GM19395 (cell line): ENCODE measurements around the gene RSU1.
"Not testable (repeated sequence)": the region's sequence is repeated elsewhere in the genome, so short reads cannot be mapped to it uniquely, and the experiment has no call there.

Experiments used
- ATAC-seq: cut with Tn5 transposase; IDR thresholded peaks from one replicate; pipeline ENCODE4 v1.9.1; 2021; ENCODE audit warnings: mild to moderate bottlenecking, moderate library complexity; ENCODE audit not compliant: unreplicated experiment

The RSU1 gene

DNA sequence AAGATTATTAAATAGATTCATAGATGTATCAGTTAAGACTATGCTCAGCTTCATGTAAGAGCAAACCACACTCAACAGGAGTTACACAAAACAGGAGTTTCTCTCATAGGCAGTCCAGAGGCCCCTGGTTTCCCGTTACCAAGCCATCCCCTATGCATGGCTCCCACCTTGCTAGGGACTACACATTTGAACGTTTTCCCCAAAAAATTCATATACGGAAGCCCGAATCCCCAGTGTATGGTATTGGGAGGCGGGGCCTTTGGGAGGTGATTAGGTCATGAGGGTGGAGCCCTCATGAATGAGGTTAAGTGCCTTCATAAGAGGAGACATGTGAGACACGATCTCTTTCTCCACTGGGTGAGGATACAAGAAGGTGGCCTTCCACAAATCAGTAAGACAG lies 29.1 kb downstream of the RSU1 start:
- ATAC-seq: peak; percentile 60

DNA sequence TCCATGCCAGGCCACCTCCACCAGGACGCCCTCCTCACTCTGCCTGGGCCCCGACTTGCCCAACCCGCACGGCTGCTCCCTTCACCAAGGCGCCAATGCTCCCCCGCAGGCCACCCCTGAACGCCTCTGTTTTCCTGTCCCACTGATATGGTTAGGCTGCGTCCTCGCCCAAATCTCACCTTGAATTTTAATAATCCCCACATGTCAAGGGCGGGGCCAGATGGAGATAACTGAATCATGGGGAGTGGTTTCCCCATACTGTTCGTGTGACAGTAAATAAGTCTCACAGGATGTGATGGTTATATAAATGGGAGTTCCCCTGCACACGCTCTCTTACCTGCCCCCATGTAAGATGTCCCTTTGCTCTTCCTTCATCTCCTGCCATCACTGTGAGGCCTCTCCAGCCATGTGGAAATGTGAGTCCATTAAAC lies 29.8 kb downstream of the RSU1 start:
- ATAC-seq: peak; percentile 73

DNA sequence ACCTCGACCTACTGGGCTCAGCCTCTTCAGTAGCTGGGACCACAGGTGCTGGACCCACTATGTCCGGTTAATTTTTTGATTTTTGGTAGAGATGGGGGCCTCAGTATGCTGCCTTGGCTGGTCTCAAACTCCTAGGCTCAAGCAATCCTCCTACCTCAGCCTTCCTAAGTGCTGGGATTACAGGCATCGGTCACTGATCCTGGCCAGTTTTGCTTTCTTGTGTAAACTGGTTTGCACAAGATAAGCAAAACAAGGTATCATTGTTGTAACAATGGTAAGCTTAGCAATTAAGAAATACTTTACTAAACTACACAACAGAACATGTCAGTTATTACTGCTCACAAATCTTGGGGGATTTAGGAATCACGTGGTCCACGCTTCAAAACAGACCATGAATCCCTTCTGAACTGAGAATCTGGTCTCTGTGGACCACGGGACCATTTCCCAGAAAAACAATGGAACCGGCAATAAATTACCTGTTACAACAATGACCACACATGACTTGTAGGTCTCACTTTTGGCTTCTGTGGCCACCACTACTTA lies 36.8 kb downstream of the RSU1 start:
- no peak for ATAC-seq

DNA sequence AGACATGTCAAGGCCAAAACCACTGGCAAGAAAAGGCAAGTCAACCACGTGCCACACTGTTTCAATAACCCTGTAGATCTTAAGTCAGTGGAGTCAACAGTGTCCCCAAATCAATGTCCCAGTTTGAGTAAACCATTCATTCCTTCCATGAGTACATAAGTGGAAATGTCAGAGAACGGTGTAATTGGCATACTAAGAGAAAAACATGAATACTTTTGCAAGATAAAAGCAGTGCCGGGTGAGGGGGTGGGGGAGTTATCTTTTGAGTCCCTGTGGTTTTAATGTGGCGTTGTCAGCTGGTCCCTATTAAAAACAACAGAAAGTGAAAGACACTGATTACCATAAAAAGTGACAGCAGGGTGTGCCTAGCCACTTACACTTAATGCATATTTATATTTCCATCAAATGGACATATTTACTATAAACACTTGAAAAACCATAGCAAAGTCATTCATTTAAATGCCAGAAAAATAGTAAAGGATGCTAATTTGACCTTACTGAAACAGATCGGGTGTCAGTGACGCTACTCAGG lies 37.8 kb downstream of the RSU1 start:
- ATAC-seq: peak; percentile 80

DNA sequence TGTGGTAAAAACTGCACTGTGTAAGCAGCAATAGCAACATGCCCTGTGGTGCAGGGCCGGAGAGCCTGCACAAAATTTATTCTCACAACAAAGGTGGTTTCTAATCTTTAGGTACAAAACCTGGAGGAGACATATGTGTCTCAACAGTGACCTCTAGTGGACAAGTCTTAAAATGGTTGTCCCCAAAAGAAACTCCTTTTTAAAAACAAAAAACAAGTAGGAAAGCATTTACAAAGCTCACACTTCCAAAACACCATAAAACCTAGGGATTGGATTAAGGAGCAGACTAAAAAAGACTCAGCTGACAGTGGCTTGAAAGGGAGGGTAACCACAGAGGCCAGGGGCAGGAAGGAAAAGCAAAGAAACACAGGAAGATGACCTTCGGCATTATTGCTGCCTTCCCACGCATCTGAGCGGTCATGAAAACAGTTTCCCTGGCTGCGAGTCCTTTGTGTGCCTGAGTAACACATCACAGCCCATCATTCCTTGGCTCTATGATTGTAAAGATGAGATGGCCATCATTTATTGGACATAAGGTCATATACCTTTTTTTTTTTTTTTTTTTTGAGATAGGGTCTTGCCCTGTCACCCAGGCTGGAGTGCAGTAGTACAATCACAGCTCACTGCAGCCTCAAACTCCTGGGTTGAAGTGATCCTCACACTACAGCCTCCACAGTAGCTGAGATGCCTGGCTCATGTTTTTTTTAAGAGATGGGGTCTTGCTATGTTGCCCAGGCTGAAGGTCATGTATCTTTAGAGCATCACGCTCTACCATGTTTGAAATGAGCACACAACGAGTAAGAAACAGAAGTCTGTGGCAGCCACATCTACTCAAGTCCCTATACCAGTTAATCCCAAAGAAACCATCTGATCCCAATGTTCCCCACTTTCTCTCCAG lies 39.5 kb downstream of the RSU1 start:
- ATAC-seq: peak; percentile 69

DNA sequence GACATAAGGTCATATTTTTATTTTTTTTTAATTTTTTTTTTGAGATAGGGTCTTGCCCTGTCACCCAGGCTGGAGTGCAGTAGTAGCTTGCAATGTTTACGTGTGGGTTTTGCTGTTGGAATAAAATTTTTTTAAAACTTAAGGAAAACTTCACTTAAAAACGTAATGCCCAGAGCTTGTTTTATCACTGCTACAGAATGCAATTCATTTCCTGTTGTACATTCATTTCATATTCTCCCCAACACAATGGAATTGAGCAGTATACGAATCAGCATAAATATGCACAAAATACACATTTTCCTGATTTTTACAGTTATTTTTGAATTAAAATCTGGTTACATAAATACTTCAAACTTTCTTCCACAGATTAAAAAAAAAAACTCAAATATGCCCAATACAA lies 40.3 kb downstream of the RSU1 start:
- ATAC-seq: no peak

DNA sequence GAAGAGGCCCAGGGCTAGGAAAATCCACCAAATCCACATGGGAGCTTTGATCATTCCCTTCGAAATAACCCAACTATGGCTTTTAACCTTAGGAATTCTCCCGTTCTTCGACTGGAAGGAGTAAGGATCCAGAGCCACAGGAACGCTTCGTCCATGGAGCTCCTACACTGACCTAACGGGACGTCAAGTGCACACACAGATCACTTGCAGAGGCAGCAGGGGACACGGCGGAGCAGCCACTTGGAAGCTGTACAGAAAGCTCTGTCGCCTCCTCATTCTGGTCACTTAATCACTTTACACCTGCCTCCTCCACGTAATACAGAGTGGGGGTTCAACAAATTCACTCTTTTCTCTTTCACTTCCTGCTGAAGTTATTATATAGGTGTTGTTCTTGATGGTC lies 43.9 kb downstream of the RSU1 start:
- ATAC-seq: no peak

DNA sequence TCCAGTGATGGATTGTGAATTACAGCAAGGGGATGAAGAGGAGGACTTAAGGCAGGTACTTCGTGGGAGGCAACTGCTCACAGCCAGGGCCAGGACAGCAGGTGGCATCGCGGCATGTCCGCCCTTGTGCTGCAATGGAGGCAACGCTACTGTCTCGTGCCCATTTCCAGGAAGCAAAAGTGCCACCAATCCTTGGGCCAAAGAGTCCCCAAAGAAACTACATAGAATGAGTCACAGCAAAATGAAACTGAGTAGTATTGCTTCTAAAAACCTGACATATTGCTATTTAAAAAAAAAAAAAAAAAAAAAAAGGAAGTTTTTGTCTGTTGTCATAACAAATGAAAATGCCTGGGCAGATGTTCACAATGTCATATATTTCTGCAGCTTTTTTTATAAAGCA lies 46.6 kb downstream of the RSU1 start:
- peak; percentile 72 for ATAC-seq

DNA sequence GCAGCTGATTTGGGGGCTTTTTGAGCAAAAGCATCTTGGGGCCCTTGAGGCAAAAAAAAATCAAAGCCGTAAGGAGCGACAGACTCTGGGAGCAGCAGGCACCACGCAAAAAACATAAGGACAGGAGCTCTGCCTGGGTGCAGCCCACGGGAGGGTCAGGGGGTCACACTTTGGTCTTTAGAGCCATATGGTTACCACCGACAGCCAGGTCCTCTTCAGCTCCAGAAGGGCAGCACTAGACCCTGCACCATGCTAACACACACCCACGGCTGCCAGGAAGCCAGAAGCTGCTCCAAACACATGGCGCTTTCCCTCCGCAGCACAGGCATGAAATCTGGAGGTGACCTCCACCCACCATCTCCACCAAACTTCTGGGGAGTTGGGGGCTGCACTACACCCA lies 47.1 kb downstream of the RSU1 start:
- no peak for ATAC-seq

DNA sequence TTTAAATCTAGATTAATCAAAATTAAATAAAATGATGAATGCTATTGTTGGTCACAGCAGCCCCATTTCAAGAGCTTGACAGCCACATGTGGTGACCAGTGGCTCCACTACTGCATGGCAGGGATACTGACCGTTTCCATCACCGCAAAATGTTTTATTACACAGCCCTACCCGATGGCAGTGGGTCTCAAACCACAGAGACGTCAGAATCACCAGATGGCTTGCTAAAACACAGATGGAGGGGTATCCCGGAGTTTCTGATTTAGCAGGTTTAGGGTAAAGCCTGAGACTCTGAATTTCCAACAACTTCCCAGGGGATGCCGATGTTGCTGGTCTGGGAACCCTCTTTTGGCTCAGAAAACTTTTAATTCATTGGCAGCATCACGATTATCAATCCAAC lies 47.9 kb downstream of the RSU1 start:
- no peak for ATAC-seq

DNA sequence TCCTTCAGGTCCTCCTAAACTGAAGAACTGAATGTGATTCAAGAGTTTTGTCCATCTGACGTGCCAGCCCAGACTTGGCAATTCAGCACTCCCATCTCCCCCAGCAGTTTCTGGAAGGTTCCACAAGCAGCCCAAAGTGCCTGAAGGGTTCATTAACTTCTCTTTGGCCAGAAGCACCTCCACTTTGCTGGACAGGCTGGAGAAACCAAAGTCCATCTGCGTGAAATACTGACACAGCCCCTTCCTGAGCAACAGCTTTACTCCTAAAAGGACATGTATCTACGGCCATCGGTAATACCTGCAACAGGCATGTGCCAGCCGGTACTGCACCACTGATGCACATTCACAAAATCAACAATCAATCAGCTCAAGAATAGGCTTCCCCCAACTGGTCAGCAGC lies 48.5 kb downstream of the RSU1 start:
- no peak for ATAC-seq

DNA sequence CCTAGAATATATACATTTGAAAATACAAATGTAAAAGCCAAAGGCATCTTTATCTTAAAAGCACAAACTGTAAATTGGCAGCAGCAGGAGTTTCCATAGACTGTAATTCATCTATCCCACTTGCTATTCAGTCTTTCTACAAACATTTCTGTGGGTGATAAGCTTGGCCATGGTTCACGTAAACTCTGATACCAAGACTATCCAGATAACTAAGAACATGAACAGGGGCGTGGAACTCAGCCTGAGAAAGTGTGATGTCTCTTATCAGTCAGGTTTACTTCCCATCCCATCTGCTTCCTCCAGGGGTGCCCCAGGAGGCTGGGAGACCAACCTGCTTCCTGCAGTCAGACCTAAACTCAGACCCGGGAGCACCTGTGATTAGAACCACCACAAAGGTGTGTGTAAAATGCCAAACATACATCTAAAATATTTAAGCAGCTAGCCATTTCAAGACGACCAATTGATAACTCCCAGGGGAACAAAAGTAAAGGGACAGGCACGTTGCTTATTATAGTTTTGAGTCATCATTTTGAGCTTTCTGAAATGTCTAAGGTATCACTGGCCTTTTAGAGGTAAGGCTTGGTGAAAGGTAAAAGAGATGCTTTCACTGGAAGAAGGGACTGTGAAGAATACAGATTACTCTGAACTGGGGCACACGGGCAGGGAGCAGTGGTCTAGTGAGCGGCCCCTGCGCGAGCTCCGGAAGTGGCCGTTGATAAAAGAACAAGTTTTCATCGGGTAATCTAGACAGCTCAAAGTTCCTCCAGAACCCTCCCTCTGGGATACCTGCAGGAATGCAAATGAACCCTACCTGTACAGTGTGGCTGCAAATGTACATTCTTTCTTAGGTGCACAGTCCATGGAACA lies 51.5 kb downstream of the RSU1 start:
- peak; percentile 70 for ATAC-seq

DNA sequence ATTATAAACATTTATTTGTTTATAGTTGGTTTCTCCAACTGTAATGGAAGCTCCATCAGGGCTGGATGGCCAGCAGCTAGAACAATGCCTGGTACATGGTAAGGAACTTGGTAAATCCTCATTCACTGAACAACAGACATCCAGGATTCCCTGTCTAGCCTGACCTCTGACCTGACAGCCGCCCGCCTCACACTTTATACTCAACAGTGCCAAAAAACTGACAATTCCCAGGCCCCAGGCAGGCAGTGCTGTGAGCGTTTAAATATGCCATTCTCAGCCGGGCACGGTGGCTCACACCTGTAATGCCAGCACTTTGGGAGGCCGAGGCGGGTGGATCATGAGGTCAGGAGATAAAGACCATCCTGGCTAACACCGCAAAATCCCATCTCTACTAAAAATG lies 55.9 kb downstream of the RSU1 start:
- ATAC-seq: no peak

DNA sequence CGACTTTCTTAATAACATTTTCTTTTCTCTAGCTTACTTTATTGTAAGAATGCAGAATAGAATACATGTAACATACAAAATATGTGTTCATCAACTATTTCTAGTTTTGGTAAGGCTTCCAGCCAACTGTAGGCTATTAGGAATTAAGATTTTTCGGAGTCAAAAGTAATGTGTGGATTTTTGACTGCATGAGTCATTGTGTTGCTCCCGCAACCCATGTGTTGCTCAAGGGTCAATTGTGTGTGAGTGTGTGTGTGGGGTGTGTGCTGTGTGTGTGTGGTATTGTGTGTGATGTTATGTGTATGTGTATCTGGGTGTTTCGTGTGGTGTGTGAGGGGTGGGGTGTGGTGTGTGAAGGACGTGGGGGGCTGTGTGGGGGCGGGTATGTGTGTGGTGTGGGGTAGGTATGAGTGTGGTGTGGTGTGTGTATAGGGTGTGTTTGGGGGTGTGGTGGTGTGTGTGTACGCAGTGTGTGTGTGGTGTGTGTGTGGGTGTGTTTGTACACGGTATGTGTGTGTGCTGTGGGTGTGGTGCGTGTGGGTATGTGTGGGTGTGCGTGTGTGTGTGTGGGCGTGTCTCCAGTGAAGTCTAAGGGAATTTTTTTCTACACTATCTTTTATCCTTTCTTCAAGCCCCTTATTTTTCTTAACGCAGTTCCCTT lies 60.5 kb downstream of the RSU1 start:
- no peak for ATAC-seq

DNA sequence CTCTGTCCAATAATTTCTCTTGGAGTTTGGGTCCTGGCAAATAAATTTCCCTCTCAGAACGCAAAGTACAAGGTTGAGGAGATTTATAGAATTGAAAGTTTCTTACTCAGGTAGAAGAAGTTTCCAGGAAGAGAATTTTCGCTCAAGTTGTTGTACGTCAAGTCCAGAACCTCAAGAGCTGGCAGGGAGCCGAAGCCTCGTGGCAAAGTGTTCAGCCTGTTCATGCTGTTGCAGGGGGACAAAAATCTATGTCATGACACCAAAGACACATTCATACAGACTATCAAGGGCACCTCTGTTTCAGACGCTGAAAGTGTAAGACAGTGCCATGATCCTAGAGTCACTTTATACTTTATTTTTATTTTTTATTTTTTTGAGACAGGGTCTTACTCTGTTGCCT lies 62.5 kb downstream of the RSU1 start:
- ATAC-seq: no peak

DNA sequence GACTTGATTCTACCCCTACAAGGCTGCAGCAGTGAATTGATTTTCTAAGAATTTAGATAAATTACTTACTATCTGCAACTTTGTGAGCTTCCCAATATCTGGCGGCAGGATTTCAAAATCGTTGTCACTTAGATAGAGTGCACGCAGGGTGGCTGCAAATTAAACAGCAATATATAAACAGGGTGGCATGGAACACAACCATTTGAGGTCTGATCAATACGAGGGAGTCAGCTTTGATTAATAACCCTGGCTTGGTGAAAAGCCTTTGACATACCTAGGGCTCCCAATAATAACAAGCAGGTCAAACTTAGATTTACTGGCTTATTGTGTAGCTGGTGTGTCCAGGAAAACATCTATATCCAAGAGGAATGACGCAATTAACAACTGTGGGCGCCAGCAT lies 64.4 kb downstream of the RSU1 start:
- not testable (repeated sequence) for ATAC-seq

DNA sequence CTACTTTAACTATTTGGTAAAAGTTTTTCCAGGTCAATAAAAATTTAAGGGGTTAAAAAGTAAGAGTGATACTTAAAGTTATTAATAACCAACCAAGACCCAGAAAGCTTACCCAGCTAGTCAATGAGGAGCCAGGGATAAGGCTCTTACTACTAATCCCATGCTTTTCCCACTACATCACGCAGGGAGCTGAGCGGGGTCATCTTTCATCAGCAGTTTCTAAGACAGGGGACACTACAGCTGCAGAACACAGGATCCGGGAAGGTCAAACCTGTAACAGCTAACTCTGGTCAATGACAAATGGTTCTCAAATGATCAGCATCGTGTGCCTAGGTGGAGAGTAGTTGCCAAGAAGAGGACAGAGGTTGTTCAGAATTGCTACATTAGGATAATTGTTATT lies 65.1 kb downstream of the RSU1 start:
- ATAC-seq: no peak

DNA sequence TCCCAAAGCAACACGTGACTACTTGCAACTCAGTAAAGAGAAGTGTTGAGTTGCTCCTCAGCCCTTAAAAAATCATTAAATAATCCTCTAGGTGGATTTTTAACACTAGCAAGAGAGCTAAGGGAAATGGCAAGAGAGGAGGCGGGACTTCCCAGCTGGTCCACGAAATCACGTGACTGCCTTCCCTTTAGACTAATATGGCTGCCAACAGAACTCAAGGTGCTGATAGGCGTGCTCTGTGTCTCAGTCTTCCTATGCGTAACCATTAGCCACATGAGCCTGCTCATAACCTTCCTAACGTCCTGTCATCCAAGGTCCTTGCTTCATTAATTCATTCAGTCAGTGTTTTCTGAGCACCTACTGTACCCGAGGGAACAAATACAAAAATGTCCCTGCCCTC lies 66.0 kb downstream of the RSU1 start:
- no peak for ATAC-seq

DNA sequence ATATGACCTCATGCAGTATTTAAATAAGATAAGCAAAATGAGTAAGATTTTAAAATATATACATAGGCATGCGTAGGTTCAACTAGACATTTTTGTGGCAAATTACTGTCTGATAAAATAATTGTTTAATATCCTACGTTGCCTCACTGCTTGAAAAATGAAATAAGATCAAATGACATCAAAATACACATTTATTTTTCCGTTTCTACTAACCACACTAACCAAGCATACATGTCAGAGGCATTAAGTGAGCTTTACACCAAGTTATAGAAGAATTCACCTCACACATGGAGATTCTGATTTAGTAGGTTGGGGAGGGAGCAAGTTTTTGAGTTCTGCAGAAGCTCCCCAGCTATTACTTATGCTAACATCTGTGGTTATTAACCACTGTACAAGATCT lies 66.8 kb downstream of the RSU1 start:
- ATAC-seq: no peak

DNA sequence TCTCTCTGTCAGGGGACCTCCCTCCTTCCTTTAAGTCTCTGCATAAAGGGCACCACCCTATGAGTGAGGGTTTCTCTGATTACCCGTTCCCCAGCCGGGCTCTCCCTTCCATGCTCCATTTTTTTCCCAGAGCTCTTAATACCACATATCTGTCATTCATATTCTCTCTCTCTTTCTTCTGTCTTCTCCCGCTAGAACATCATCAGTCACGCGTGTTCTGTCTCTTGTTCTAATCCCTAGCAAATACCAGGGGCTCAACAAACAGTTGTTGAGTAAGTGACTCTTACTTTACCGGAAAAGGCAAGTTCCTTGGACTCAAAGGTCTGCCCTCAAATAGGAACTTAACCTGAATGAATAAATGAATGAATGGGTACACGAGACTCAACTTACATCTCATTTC lies 68.5 kb downstream of the RSU1 start:
- ATAC-seq: no peak

DNA sequence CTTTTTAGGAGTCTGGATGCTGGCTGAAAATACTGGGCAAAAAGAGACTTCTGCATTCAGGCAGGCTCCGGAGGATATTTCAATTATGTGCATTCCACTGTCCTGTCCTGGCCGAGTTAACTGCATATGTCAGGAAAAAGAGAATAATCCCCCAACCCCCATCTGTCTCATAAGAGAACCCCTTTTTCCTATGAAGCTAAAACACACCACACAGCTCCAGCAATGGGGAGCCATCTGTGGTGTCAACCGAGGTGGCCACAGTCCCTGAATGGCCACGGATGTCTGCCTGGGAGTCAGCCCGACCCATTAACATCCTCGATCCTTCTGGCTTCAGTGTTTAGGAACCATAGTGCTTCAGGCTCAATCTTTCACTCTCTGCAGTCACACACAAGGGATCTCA lies 70.4 kb downstream of the RSU1 start:
- ATAC-seq: no peak
